ENCODE results near the gene GALR2.

- TF ChIP-seq MAZ (IDR thresholded peaks at IDR 0.05; ENCODE audit: borderline replicate concordance, low read depth, low read length): no peak
- no peak for TF ChIP-seq CTCF (IDR thresholded peaks at IDR 0.05)
- TF ChIP-seq HEYL (CRISPR knock-in tag; IDR thresholded peaks at IDR 0.05): no peak
- TF ChIP-seq POLR2A (IDR thresholded peaks at IDR 0.05; ENCODE audit: low read length): no peak
Measured at GRCh38 chr17:76085066-76085730, 10.6 kb downstream of the GALR2 start.

All from A549 (cell line).